Spinal cord (tissue), 10 donors: ENCODE measurements around the gene HINT3. TPM values are rescaled to one million over a fixed set of nuclear protein-coding genes. Genes with fewer than 3 reads are reported as not detected.
"Not testable (repeated sequence)": the region's sequence is repeated elsewhere in the genome, so short reads cannot be mapped to it uniquely, and the experiment has no call there.

Experiments
- DNase-seq, 6 donors: peaks; one replicate each; pipeline versions ENCODE4 v3.0.0 to v3.0.0-alpha.2; 2013 to 2015; ENCODE audit warnings: low spot score in 6 of 6, low read depth in 4 of 6
- H3K27ac ChIP-seq: one replicate; pipeline ENCODE4 v1.5.1; 2013; ENCODE audit warnings: low read depth, low read length, control low read depth
- H3K27me3 ChIP-seq: one replicate; pipeline ENCODE4 v1.6.1; 2013; ENCODE audit warnings: low read length; ENCODE audit not compliant: control insufficient read depth, insufficient read depth
- H3K36me3 ChIP-seq: one replicate; pipeline ENCODE4 v1.6.1; 2013; ENCODE audit warnings: low read length; ENCODE audit not compliant: control insufficient read depth, insufficient read depth
- H3K4me1 ChIP-seq: one replicate; pipeline ENCODE4 v1.6.1; 2013; ENCODE audit warnings: low read length; ENCODE audit not compliant: control insufficient read depth, insufficient read depth
- H3K4me3 ChIP-seq: one replicate; pipeline ENCODE4 v1.5.1; 2013; ENCODE audit warnings: low read depth, low read length, control low read depth
- H3K9me3 ChIP-seq: one replicate; pipeline ENCODE4 v1.6.1; 2013; ENCODE audit warnings: low read length; ENCODE audit not compliant: control insufficient read depth, insufficient read depth
- WGBS: methylation state at CpG from one replicate; pipeline ENCODE4 v1.1.5; 2013; ENCODE audit warnings: missing lambda C conversion rate; ENCODE audit not compliant: insufficient coverage; 5-methylcytosine and 5-hydroxymethylcytosine counted together
- polyA plus RNA-seq, 2 donors: library from polyadenylated mRNA; unstranded; fragments of 120-200 nt; gene quantifications; one replicate each; pipeline ENCODE4 v1.2.1, GENCODE V29; 2013; ENCODE audit not compliant: insufficient read length in 2 of 2
- small RNA-seq: library from RNA; depleted of rRNA; stranded (forward); fragments of <200 nt; gene quantifications from one replicate; pipeline ENCODE3, GENCODE V24; 2014; ENCODE audit warnings: low replicate concordance
- total RNA-seq, 2 donors: library from RNA; depleted of rRNA in 1 of 2; stranded (reverse); fragments of 120-200 nt in 1 of 2; fragments of >200 nt in 1 of 2; gene quantifications; one replicate each; pipeline versions ENCODE4 v1.2.3 to v1.2.4, GENCODE V29; 2013 to 2014
- donor health status: healthy.

HINT3 gene
- total and polyA plus RNA-seq, 4 donors = 32.6 to 75.0 (median 58.4) TPM

GRCh38 chr6:126010040-126010439 is 53.5 kb downstream of the HINT3 start:
- no peak overlapping the region for H3K27ac ChIP-seq
- peaks cover 8% of the 10 kb centered on the region for H3K36me3 ChIP-seq
- no peaks in the 10 kb centered on the region for H3K4me1 ChIP-seq
- H3K27me3 ChIP-seq = no peaks in the 10 kb centered on the region
- no peak overlapping the region for H3K4me3 ChIP-seq
- WGBS = no CpG with 5 or more reads among the region's 4 CpGs
- DNase-seq = peak in 1 of 6 donors; percentile 6
- no peaks in the 10 kb centered on the region for H3K9me3 ChIP-seq

GRCh38 chr6:126015863-126016262 is 59.3 kb downstream of the HINT3 start:
- H3K36me3 ChIP-seq = peaks cover 14% of the 10 kb centered on the region
- no peaks in the 10 kb centered on the region for H3K27me3 ChIP-seq
- WGBS = no CpG with 5 or more reads among the region's 1 CpG
- DNase-seq = no peak
- no peak overlapping the region for H3K4me3 ChIP-seq
- H3K27ac ChIP-seq = peak overlapping the region; percentile 6
- no peaks in the 10 kb centered on the region for H3K9me3 ChIP-seq
- H3K4me1 ChIP-seq = no peaks in the 10 kb centered on the region

GRCh38 chr6:126016591-126016990 is 60.0 kb downstream of the HINT3 start:
- WGBS = no CpG with 5 or more reads among the region's 2 CpGs
- H3K4me1 ChIP-seq = no peaks in the 10 kb centered on the region
- no peak overlapping the region for H3K4me3 ChIP-seq
- H3K27me3 ChIP-seq = no peaks in the 10 kb centered on the region
- peaks cover 14% of the 10 kb centered on the region for H3K36me3 ChIP-seq
- H3K9me3 ChIP-seq = no peaks in the 10 kb centered on the region
- no peak overlapping the region for H3K27ac ChIP-seq
- DNase-seq = no peak

- Histone ChIP-seq H3K36me3 (peaks cover 17% of the 10 kb centered on the region), H3K9me3 (no peaks in the 10 kb centered on the region), H3K4me3 (no peak overlapping the region), H3K27ac (no peak overlapping the region), H3K4me1 (no peaks in the 10 kb centered on the region), H3K27me3 (no peaks in the 10 kb centered on the region)
- DNase-seq = no peak
These were observed 61.1 kb downstream of the HINT3 start for GRCh38 chr6:126017668-126018067.

- no CpG with 5 or more reads among the region's 5 CpGs for WGBS
- DNase-seq = no peak
- Histone ChIP-seq H3K4me1 (no peaks in the 10 kb centered on the region), H3K36me3 (peaks cover 6% of the 10 kb centered on the region), H3K27ac (no peak overlapping the region), H3K27me3 (no peaks in the 10 kb centered on the region), H3K4me3 (no peak overlapping the region), H3K9me3 (no peaks in the 10 kb centered on the region)
These were observed 63.9 kb downstream of the HINT3 start for GRCh38 chr6:126020305-126021050.

- H3K27me3 ChIP-seq, DNase-seq, H3K4me3 ChIP-seq, H3K4me1 ChIP-seq, H3K27ac ChIP-seq, H3K9me3 ChIP-seq: not testable (repeated sequence)
- peaks cover 12% of the 10 kb centered on the region for H3K36me3 ChIP-seq
- no CpG with 5 or more reads among the region's 3 CpGs for WGBS
These were observed 66.9 kb downstream of the HINT3 start for GRCh38 chr6:126023474-126023873.

GRCh38 chr6:126026001-126026400 is 69.4 kb downstream of the HINT3 start:
- no peaks in the 10 kb centered on the region for H3K9me3 ChIP-seq
- H3K4me1 ChIP-seq = no peaks in the 10 kb centered on the region
- no CpG with 5 or more reads among the region's 2 CpGs for WGBS
- H3K27me3 ChIP-seq = no peaks in the 10 kb centered on the region
- no peak overlapping the region for H3K27ac ChIP-seq
- no peak overlapping the region for H3K4me3 ChIP-seq
- no peak for DNase-seq
- H3K36me3 ChIP-seq = peaks cover 9% of the 10 kb centered on the region

- no peak overlapping the region for H3K27ac ChIP-seq
- no peak overlapping the region for H3K4me3 ChIP-seq
- no peaks in the 10 kb centered on the region for H3K4me1 ChIP-seq
- DNase-seq = no peak
- no peaks in the 10 kb centered on the region for H3K27me3 ChIP-seq
- H3K36me3 ChIP-seq = peaks cover 6% of the 10 kb centered on the region
- no peaks in the 10 kb centered on the region for H3K9me3 ChIP-seq
These were observed 71.0 kb downstream of the HINT3 start for GRCh38 chr6:126027601-126028000.

Small RNA genes within 50 kb of the gene (small RNA-seq; reads per million reads assigned to genes)
- gene RNA5SP216 = not detected

Other genes starting within 250 kb of the HINT3 start
- 10 to 100 TPM; 10.3 to 16.0 TPM for gene HEY2, start 207.1 kb upstream of the HINT3 start, total RNA-seq
- 10 to 100 TPM; 28.0 to 28.3 TPM for gene HEY2, start 207.1 kb upstream of the HINT3 start, polyA plus RNA-seq
- gene NCOA7, start 165.8 kb upstream of the HINT3 start, total RNA-seq = 100 to 1,000 TPM in 1 of 2 donors, 10 to 100 TPM in 1; 39.6 to 113 TPM
- 10 to 100 TPM; 45.8 to 51.7 TPM for gene NCOA7, start 165.8 kb upstream of the HINT3 start, polyA plus RNA-seq
- 10 to 100 TPM; 27.8 to 33.8 TPM for gene TRMT11, start 29.8 kb downstream of the HINT3 start, total RNA-seq
- 10 to 100 TPM; 20.4 to 23.8 TPM for gene TRMT11, start 29.8 kb downstream of the HINT3 start, polyA plus RNA-seq